Chondrocyte (in vitro differentiated cells): Measurements from ENCODE around the gene SCAMP5. TPM values are rescaled to one million over a fixed set of nuclear protein-coding genes. Genes with fewer than 3 reads are reported as not detected.

Experiments
- DNase-seq: peaks from one replicate; pipeline ENCODE4 v3.0.0; 2021; ENCODE audit warnings: mixed read lengths, low spot score
- H3K27ac Mint-ChIP-seq: one replicate; pipeline ENCODE4 v1.8.0; 2021; ENCODE audit warnings: mild to moderate bottlenecking, moderate library complexity, mixed read lengths; ENCODE audit not compliant: unreplicated experiment
- H3K27me3 Mint-ChIP-seq: 2 replicates; pipeline ENCODE4 v1.8.0; 2021; ENCODE audit warnings: low read depth, mixed read lengths
- H3K36me3 Mint-ChIP-seq: 2 replicates; pipeline ENCODE4 v1.8.0; 2021; ENCODE audit warnings: low read depth, mixed read lengths
- H3K4me1 Mint-ChIP-seq: 2 replicates; pipeline ENCODE4 v1.8.0; 2021; ENCODE audit warnings: low read depth, mild to moderate bottlenecking, mixed read lengths
- H3K4me3 Mint-ChIP-seq: one replicate; pipeline ENCODE4 v1.8.0; 2021; ENCODE audit warnings: mild to moderate bottlenecking, moderate library complexity, mixed read lengths; ENCODE audit not compliant: unreplicated experiment
- H3K9me3 Mint-ChIP-seq: 2 replicates; pipeline ENCODE4 v1.8.0; 2021; ENCODE audit warnings: low read depth, mixed read lengths
- CTCF ChIP-seq: fragments of 200-600 bp; sonication (generic); IDR thresholded peaks from 2 replicates; pipeline ENCODE4 v1.5.0; 2021; ENCODE audit warnings: antibody characterized with exemption, mild to moderate bottlenecking, moderate library complexity
- total RNA-seq: library from RNA; stranded (reverse); gene quantifications from 3 replicates; pipeline ENCODE4 v1.2.1, GENCODE V29; 2021

The SCAMP5 gene
- total RNA-seq, 1 donor from 2014 or later = 20.6 TPM

DNA sequence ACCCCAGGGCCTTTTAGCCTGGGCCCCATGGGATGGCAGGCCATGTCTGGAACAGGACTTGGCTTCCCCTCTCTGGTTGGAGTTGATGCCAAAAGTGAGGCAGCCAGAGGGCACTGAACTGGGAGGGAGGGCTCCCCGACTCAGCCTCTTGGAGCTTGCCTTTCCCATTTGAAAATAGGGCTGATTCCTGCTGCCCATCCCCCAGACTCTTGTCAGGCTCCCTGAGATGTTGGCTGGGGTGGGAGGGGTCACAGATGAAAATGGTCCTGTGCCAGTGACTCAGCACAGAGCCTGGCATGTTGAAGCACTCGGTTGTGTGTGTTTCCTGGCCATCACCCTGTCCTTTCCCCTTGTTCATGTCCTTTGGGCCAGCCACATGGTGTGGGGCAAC lies 34.7 kb downstream of the SCAMP5 start:
- DNase-seq = no peak
- no peak overlapping the region for H3K4me3 Mint-ChIP-seq
- H3K27me3 Mint-ChIP-seq = no peaks in the 10 kb centered on the region
- TF ChIP-seq CTCF = no peak
- peaks cover 52% of the 10 kb centered on the region for H3K4me1 Mint-ChIP-seq
- no peaks in the 10 kb centered on the region for H3K9me3 Mint-ChIP-seq
- peak overlapping the region; percentile 89 for H3K27ac Mint-ChIP-seq
- H3K36me3 Mint-ChIP-seq = no peaks in the 10 kb centered on the region

DNA sequence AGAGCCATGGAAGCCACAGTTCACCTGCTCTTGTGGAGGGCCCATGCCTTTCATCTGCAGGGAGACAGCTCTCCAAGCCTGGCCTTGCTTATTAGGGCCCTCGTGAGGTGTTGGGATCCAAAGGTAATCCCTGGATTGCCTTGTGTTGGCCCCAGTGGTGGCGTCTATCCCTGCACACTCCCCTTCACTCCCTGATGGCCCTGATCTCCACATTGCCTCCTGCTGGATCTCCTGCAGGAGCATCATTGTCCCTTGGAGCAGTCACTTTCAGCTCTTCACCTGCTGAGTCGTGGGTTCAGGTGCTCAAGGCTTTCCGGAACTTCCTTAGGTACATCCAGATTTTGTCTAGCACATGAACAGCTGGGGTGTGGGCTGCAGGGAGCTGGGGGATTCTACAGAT lies 35.1 kb downstream of the SCAMP5 start:
- no peak for DNase-seq
- no peaks in the 10 kb centered on the region for H3K9me3 Mint-ChIP-seq
- H3K36me3 Mint-ChIP-seq = no peaks in the 10 kb centered on the region
- no peak for TF ChIP-seq CTCF
- H3K4me1 Mint-ChIP-seq = peaks cover 49% of the 10 kb centered on the region
- no peak overlapping the region for H3K4me3 Mint-ChIP-seq
- H3K27ac Mint-ChIP-seq = peak overlapping the region; percentile 89
- H3K27me3 Mint-ChIP-seq = no peaks in the 10 kb centered on the region

GRCh38 chr15:75031848-75032247 lies 36.5 kb downstream of the SCAMP5 start:
- TF ChIP-seq CTCF = no peak
- Mint-ChIP-seq H3K4me1 (peaks cover 49% of the 10 kb centered on the region), H3K9me3 (no peaks in the 10 kb centered on the region), H3K27me3 (no peaks in the 10 kb centered on the region), H3K27ac (peak overlapping the region; percentile 51), H3K4me3 (no peak overlapping the region), H3K36me3 (no peaks in the 10 kb centered on the region)
- DNase-seq = no peak

GRCh38 chr15:75032395-75032794 lies 37.0 kb downstream of the SCAMP5 start:
- Mint-ChIP-seq H3K27ac (no peak overlapping the region), H3K4me1 (peaks cover 53% of the 10 kb centered on the region)

DNA sequence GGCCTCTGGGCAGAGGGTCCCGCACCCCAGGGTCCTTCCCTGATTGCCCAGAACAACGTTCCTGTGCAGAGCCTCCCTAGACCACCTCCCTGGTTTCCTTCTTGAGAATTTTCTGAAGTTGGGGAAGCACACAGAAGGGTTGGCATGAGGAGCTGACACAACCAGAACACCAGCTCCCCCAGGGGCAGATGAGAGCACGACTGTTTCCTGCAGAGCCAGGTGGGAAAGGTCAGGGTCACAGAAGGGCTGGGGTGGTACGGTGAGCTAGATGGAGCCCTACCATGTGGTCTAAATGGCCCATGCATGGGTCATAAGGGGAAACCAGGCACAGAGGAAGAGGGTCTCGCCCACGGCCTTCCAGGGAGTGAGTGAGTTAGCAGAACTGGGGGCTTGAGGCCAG lies 38.4 kb downstream of the SCAMP5 start:
- H3K27ac Mint-ChIP-seq = no peak overlapping the region
- H3K9me3 Mint-ChIP-seq = no peaks in the 10 kb centered on the region
- DNase-seq = no peak
- no peak for TF ChIP-seq CTCF
- H3K27me3 Mint-ChIP-seq = no peaks in the 10 kb centered on the region
- H3K36me3 Mint-ChIP-seq = peaks cover 4% of the 10 kb centered on the region
- H3K4me3 Mint-ChIP-seq = no peak overlapping the region
- peaks cover 60% of the 10 kb centered on the region for H3K4me1 Mint-ChIP-seq

More at GRCh38 chr15:75032395-75032794, 37.0 kb downstream of the SCAMP5 start:
- Mint-ChIP-seq H3K36me3 (peaks cover 2% of the 10 kb centered on the region), H3K4me3 (no peak overlapping the region), H3K9me3 (no peaks in the 10 kb centered on the region), H3K27me3 (no peaks in the 10 kb centered on the region)
- TF ChIP-seq CTCF = no peak
- DNase-seq = no peak
